ENCODE results near the gene OR51E2.

The OR51E2 gene

DNA sequence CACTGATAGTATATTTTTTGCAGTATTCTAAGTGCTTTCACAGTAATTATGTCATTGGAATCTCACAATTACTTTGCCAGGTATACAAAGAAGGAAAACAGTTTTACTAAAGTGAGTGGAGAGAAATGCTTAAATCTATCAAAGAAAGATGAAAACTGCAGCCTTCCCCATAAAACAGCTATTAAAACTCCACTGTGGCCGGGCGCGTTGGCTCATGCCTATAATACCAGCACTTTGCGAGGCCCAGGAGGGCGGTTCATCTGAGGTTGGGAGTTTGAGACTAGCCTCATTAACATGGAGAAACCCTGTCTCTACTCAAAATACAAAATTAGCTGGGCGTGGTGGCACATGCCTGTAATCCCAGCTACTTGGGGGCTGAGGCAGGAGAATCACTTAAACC, 34.8 kb downstream of the OR51E2 start:
- DNase-seq: no peak

DNA sequence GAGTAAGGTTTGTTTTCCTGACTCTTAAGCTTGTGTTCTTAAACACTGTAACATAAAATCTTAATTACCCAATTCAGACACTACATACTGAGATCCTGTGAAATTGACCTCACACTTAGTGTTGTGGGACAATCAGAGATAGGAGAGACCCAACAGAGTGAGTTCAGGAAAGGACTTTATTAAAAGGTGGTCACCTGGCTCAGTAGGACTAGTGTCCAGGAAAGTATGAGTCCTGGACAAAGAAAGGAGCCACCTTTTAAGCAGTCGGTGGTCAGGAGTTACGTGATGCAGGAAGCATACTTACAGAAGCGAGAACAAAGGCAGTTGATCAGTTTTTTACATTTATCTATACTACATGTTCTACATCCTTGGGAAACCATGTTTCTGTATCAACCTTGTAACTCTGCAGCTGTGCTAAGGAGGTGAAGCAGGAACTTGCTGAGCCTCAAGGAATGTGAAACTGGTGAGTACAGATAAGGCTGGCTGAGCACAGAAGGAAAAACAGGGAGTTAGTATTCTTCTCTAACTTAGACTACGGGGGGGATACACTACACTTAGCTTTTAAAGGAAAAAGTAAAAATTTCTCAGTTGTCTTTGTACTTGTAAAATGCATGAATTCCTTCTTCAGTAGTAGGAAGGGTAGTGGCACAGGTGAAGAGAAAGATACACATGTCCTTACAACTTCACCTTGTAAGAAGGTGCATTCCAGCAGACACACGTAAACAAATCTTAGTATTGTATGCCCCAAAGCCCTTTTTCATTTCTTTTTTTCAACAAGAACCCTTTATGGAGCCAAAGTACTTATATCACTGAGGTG, 38.8 kb downstream of the OR51E2 start:
- DNase-seq: no peak

DNA sequence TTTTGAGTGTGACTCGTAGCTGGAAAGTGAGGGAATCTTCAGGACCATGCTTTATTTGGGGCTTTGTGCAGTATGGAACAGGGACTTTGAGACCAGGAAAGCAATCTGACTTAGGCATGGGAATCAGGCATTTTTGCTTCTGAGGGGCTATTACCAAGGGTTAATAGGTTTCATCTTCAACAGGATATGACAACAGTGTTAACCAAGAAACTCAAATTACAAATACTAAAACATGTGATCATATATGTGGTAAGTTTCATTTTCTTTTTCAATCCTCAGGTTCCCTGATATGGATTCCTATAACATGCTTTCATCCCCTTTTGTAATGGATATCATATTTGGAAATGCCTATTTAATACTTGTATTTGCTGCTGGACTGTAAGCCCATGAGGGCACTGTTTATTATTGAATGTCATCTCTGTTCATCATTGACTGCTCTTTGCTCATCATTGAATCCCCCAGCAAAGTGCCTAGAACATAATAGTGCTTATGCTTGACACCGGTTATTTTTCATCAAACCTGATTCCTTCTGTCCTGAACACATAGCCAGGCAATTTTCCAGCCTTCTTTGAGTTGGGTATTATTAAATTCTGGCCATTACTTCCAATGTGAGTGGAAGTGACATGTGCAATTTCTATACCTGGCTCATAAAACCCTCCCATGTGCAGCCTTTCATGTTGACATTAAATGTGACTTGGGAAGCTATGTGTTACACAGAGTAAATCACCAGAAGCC, 42.9 kb downstream of the OR51E2 start:
- no peak for DNase-seq

DNA sequence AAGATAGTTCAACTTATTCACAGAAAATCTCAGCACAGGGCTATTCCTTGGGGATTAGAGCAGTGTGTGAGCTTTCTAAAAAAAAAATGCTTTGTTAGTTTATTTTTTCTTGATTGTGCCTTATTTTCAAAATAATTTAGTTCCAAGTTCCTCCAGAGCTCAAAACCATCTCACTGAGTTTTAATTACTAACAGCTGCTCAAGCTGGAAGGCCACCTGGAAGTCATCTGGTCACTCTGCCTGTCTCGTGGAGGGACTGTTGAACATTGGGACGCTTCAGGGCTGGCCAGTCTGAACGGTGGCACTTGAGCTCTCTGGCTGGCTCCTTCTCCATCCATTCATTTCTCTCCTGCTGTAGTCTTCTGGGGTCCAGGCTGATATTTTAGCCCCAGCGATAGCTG, 49.9 kb downstream of the OR51E2 start:
- DNase-seq: no peak

DNA sequence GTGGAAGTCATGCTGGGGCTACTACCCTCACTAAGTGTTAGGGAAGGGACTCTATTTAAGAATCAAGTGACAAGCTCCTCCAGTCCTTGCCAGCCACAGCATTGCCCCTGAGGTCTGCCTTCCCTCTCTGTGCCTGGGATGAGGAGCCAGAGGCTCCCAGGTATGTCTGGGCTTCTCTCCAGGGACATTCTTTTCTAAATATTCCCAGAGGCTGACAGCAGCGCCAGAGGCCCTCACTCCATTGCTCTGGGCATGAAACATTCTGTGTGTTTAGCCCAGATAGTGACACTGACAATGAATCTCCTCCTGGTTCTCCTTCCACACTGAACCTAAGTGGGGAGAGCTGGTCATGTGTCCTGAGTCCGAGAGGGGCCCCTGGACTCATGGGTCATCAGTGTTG, 51.7 kb downstream of the OR51E2 start:
- no peak for DNase-seq

DNA sequence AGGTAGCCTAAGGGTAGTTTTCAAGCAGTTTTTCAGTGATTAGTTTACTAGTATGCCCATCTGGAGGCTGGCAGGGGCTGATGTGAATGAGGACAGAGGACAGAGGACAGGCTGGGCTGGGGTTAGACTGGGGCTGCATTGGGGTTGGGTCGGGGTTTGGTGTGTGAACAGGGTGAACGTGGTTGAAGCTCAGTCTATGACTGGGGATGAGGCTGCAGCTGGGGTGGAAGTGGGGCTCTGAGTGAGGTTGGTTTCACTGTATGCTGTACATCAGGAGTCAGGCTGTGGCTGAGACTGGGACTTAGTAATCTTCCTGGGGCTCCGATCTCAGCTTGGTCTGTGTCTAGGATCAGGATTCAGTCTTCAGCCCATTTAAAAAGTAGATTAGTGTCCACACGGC, 53.4 kb downstream of the OR51E2 start:
- DNase-seq: no peak

DNA sequence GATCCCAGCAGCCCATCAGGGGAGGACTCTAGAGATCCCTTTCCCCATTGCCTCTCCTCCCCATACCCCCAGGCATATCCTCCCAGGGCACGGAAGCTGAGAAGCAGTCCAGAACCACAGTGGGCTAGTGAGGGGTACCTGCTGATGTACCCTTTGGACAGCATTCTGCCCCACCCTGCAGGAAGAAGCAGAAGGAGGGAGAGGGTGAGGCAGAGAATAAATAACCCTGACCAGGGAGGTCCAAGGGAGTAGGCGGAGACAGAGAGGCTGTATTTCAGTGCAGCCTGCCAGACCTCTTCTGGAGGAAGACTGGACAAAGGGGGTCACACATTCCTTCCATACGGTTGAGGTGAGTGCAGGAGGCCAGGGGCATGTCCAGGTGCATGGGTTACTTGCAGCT, 54.0 kb downstream of the OR51E2 start, which contains the start of gene OR51E1:
OR51E1 (plus strand) TSS at position 301 of the 400 bp plus-strand sequence. CDS start 8,545 bp downstream, outside the sequence.
- DNase-seq: no peak

DNA sequence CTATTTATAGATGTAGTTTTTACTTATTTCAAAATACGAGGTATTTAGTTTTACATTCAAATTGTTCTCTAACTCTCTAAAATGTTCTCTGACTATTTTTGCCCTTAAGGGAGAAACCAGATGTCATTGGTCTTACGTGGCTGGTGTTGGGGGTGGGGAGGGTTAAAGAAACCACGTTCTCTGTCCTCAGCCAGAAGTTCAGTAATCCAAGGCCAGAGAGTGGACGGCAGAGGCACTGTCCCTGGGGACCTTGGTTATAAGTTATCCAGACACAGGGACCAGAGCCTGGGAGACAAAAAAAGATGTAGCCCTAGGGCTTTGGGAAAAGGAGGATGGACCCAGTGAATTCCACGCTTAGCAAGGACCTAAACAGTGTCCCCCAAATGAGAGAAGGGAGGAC, 54.6 kb downstream of the OR51E2 start:
- DNase-seq: no peak

DNA sequence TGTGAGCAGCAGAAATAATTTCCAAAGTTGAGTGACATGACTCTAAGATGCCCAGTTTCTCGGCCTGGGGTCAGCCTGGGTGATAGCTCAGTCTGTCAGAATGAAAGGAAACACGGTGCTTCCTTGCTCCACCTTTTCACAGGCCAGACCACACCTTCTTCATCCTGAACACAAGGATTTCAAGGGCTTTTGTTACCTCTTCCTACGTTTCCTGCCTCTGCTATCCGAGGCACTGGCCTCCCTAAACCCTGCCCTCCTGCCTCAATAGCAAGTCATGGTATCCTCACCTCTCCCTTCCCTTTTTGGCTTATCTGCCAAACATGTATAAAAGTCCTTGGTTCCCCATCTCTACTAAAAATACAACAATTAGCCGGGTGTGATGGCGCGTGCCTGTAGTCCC, 55.6 kb downstream of the OR51E2 start:
- DNase-seq: no peak

DNA sequence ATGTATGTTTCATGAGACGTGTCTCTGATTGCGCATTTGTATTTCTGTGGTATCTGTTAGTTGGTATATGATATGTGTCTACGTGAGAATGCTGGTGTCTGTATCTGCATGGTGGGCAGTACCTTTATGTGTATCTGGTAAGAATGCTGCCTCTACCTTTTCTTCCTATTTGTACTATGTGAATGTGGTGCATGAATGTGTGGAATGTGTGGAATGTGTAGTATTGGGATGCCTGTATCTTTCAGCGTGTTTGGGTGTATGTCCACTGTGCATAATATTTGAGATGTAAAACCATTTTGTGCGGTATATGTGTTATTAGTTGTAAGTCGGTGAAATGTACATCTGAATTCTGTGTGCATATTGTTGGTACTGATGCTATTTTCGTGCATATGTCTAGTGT, 56.2 kb downstream of the OR51E2 start:
- DNase-seq: no peak

DNA sequence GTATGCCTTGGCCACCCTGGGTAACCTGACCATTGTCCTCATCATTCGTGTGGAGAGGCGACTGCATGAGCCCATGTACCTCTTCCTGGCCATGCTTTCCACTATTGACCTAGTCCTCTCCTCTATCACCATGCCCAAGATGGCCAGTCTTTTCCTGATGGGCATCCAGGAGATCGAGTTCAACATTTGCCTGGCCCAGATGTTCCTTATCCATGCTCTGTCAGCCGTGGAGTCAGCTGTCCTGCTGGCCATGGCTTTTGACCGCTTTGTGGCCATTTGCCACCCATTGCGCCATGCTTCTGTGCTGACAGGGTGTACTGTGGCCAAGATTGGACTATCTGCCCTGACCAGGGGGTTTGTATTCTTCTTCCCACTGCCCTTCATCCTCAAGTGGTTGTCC, 57.7 kb downstream of the OR51E2 start:
- no peak for DNase-seq

DNA sequence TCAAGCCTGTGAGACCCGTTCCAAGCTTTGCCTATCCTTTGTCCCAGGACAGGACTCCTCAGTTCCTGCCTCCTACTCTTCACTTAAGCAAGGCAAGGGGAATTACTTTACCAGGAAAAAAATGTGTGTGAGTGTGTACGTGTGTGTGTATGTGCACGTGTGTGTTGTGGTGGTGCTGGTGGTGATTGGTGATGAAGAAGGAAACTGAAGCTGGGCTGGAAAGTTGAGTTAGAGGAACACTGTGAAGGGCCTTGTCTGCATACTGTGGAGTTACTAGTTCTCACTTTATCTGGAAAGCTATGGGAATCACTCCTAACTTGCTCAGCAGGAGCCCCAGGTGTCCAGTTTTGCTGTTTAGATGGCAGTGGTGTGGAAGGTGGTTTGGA, 60.0 kb downstream of the OR51E2 start:
- no peak for DNase-seq

DNA sequence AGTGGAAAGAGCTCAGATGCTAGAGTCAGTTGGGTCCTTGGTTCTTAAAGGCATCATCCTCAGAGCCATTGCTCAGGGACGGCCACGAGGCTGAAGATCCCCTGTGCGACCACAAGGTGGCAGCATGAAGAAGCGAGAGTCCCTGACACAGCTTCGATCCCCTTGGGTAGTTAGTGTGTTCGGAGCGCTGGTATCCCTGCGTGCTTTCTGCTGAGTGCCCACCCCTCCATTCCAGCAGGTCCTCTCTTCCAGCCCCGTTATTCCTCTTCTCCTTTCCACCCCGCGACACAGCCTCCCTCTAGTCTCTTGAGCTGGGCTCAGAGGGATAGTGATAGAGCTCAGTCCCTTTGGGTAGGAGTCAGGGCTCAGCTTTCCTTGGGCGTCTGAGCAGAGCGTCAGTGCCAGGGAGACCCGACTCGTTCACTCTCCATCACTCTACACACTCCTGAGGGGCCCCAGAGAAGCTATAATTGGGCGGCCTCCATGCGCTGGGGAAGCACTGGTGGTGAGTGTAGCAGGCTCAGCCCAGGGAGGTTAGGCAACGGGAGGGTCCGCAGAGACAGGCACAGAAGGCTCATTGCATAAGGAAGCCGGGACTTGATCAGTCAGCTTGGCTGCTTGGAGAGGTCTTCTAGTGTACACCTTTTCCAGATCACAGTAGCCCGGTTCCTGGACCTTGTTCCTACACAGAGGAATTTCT, 60.5 kb downstream of the OR51E2 start, which contains the start of gene OR51D1:
OR51D1 (plus strand) TSS at position 516 of the 700 bp plus-strand sequence. CDS start 2,314 bp downstream, outside the sequence.
- peak; percentile 40 for DNase-seq

DNA sequence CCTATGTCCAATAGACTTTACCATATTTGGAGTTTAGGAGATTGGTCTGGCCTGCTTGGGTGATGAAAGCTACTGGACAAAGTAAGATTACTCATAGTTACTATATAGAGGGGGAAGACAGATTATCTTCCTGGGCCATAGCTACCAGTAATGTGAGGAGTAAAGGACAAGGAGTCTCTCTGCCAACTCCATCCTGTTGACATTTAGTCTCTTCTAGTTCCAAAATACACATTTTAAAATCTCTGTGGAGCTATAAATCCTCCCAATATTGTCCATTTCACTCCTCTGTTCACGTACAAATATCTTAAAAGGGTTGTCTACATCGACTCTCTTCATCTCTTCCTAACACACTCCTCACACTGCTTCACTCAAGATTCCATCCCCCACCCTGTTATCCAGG, 61.5 kb downstream of the OR51E2 start:
- DNase-seq: no peak
